ENCODE measurements around the gene CMIP.

The CMIP gene

DNA sequence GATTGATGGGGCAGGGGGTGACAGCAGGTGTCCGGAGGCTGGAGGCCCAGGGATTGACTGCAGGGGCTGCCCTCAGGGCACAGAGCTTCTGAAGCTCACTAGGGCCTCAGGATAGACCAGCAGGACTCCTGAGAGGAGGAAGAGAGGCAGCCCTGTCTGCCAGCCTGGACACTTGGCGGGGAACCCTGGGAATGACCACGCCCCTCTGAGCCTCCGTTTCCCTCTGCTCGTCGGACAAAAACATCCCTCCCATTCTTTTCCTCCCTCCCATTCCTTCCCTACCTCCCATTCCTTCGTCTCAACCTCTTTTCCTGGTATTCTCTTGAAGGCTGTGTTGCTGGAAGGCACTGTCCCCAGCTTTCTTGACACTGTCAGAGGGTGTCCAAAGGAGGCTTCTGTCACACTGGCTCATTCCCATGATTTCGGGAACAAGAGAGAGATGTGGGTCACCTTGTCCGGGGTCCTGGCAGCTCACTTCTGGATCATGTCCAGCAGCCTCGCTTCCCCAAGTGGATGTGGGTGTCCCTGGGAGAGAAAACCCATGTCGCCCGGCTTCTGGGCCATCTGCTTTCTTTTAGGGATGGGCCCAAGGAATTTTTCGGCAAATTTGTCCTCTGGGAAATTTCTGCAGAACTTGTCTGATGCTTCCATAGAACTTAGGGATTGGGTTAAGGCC, 145.5 kb downstream of the CMIP start:
- H3K4me3 ChIP-seq (ENCODE audit: low read depth, low read length), result no peak overlapping the region
- DNase-seq, result no peak
- no peaks in the 10 kb centered on the region for H3K27me3 ChIP-seq (replicated peaks)
- no peaks in the 10 kb centered on the region for H3K36me3 ChIP-seq (replicated peaks)
- in situ Hi-C loops (cut with HindIII; ENCODE audit: low pct_ligation_motif_present, low sequenced_read_pairs), result no loop called here
- TF ChIP-seq, protein P1, sequence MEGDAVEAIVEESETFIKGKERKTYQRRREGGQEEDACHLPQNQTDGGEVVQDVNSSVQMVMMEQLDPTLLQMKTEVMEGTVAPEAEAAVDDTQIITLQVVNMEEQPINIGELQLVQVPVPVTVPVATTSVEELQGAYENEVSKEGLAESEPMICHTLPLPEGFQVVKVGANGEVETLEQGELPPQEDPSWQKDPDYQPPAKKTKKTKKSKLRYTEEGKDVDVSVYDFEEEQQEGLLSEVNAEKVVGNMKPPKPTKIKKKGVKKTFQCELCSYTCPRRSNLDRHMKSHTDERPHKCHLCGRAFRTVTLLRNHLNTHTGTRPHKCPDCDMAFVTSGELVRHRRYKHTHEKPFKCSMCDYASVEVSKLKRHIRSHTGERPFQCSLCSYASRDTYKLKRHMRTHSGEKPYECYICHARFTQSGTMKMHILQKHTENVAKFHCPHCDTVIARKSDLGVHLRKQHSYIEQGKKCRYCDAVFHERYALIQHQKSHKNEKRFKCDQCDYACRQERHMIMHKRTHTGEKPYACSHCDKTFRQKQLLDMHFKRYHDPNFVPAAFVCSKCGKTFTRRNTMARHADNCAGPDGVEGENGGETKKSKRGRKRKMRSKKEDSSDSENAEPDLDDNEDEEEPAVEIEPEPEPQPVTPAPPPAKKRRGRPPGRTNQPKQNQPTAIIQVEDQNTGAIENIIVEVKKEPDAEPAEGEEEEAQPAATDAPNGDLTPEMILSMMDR (IDR thresholded peaks at IDR 0.05; ENCODE audit: low read depth, low read length, missing control alignments), result no peak
- H3K27ac ChIP-seq, result no peak overlapping the region

DNA sequence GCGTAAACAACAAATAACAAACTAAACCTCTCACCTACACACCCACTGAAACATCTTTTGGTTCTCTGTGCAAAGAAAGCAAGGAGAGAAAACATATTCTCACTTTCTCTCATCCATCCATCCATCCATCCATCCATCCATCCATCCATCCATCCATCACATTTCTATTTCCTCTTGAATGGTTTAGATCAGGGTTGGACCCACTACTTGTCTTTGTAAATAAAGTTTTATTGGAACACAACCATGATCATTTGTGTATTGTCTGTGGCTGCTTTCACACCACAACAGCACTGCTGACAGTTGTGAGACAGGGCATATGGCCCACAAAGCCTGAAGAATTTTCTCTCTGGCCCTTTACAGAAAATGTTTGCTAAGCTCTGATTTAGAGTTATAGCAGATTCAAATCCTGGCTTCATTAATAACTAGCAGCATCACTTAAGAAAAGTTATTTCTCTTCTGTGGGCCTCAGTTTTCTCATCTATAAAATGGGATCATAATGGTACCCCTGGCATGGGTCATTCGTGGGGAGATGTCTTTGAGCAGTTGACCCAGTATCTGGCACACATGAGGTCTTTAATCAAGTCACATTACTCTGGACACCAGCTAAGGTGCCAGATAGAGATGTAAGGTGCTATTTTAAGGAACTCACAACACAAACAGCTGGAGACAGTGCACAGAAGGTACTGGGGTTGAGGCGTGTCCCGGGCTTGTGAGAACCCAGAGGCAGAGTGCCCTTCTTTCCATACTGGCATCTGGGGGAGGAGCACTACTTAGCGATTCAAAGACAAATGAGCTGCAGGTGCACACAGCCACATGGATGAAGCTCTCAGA, 146.3 kb downstream of the CMIP start:
- H3K36me3 ChIP-seq (replicated peaks), result no peaks in the 10 kb centered on the region
- no peak overlapping the region for H3K27ac ChIP-seq
- in situ Hi-C loops (cut with HindIII; ENCODE audit: low pct_ligation_motif_present, low sequenced_read_pairs), result no loop called here
- TF ChIP-seq, protein P1 (IDR thresholded peaks at IDR 0.05; ENCODE audit: low read depth, low read length, missing control alignments), result no peak
- H3K4me3 ChIP-seq (ENCODE audit: low read depth, low read length), result no peak overlapping the region
- H3K27me3 ChIP-seq (replicated peaks), result no peaks in the 10 kb centered on the region
- no peak for DNase-seq

DNA sequence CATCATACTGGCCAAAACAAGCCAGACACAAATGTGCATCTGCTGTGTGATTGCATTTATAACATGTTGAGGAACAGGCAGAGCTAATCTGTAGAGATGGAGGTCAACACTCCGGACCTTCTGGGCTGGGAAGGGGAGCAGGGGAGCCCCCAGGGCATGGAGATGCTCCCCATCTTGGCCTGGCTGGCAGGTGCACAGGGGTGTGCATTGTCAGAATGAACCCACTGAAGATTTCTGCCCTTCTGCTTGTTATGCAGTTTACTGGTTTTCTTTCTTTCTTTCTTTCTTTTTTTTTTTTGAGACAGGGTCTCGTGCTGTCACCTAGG, 146.9 kb downstream of the CMIP start:
- Histone ChIP-seq H3K27me3 (replicated peaks) (no peaks in the 10 kb centered on the region), H3K27ac (no peak overlapping the region), H3K36me3 (replicated peaks) (no peaks in the 10 kb centered on the region), H3K4me3 (ENCODE audit: low read depth, low read length) (no peak overlapping the region)
- TF ChIP-seq, protein P1 (IDR thresholded peaks at IDR 0.05; ENCODE audit: low read depth, low read length, missing control alignments), result no peak
- DNase-seq, result no peak
- in situ Hi-C loops (cut with HindIII; ENCODE audit: low pct_ligation_motif_present, low sequenced_read_pairs), result no loop called here

DNA sequence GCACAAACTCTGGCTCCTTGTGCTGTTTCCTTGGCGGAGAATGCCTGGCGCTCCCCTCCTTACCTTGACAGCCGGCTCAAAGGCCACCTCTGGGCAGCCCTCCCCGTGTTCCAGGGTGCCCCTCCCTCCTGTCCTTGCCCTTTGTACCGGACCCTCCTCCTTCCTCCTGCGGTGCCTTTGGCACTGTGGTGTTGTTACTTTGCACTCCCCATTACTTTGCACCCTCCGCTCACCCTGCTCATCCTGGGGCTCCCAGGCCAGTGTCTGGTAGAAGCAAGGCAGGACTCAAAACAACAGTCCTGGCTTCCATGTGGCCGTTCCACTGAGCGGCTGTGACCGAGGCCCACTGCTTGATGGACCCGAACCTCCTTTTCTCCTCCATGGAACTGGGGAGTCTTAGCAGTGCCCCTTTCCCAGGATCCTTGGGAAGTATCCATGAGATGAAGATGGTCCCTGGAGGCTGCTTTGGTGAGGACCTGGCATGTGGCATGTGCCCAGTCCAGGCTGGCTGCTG, 147.8 kb downstream of the CMIP start:
- no peak for DNase-seq
- TF ChIP-seq, protein P1 (IDR thresholded peaks at IDR 0.05; ENCODE audit: low read depth, low read length, missing control alignments), result no peak
- in situ Hi-C loops (cut with HindIII; ENCODE audit: low pct_ligation_motif_present, low sequenced_read_pairs), result no loop called here
- no peak overlapping the region for H3K4me3 ChIP-seq (ENCODE audit: low read depth, low read length)
- no peaks in the 10 kb centered on the region for H3K36me3 ChIP-seq (replicated peaks)
- H3K27me3 ChIP-seq (replicated peaks), result no peaks in the 10 kb centered on the region
- H3K27ac ChIP-seq, result no peak overlapping the region

DNA sequence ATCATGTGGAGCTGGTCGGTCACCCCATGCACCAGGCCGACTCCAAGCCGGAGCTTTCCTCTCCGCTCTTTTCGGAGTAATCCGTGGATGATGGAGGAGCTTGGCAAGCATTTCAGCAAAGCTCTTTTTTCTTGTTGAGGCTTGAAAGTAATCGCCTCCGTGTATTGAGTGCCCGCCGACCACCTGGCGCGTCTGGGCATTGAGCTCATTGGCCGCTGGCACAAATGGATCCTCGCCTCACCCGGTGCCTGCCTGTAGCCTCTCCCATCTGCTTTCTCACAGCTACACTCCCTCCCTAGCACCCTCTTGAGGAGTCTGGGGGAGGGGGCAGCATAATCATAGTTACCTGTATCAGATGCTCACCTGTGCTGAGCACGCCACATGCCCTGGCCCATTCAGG, 148.9 kb downstream of the CMIP start:
- TF ChIP-seq, protein P1 (IDR thresholded peaks at IDR 0.05; ENCODE audit: low read depth, low read length, missing control alignments), result no peak
- no peak overlapping the region for H3K27ac ChIP-seq
- H3K27me3 ChIP-seq (replicated peaks), result no peaks in the 10 kb centered on the region
- H3K36me3 ChIP-seq (replicated peaks), result no peaks in the 10 kb centered on the region
- in situ Hi-C loops (cut with HindIII; ENCODE audit: low pct_ligation_motif_present, low sequenced_read_pairs), result no loop called here
- DNase-seq, result no peak
- H3K4me3 ChIP-seq (ENCODE audit: low read depth, low read length), result no peak overlapping the region
